Mesenchymal stem cell (in vitro differentiated cells and primary cell): ENCODE data around the gene CEP85L.

Experiments
- DNase-seq: peaks from one replicate; pipeline ENCODE4 v3.0.0-alpha.2; 2013
- H2AFZ ChIP-seq: one replicate; pipeline ENCODE4 v1.6.1; 2013; ENCODE audit warnings: low read depth, mild to moderate bottlenecking, control low read depth, inconsistent platforms, low read length, moderate library complexity
- H2AK5ac ChIP-seq: 2 replicates; pipeline ENCODE4 v1.6.1; 2013; ENCODE audit warnings: low read length, moderate library complexity, mild to moderate bottlenecking, inconsistent platforms; ENCODE audit not compliant: severe bottlenecking
- H2BK120ac ChIP-seq: one replicate; pipeline ENCODE4 v1.6.1; 2013; ENCODE audit warnings: low read depth, mild to moderate bottlenecking, inconsistent platforms, low read length, moderate library complexity
- H2BK12ac ChIP-seq, 2 experiments: one replicate each; pipeline ENCODE4 v1.6.1; 2013; ENCODE audit warnings: inconsistent platforms in 2 of 2, low read length in 2 of 2, mild to moderate bottlenecking in 2 of 2, moderate library complexity in 2 of 2, control low read depth in 1 of 2
- H2BK15ac ChIP-seq: one replicate; pipeline ENCODE4 v1.6.1; 2013; ENCODE audit warnings: mild to moderate bottlenecking, low read depth, inconsistent platforms; ENCODE audit not compliant: poor library complexity, severe bottlenecking
- H2BK5ac ChIP-seq: 2 replicates; pipeline ENCODE4 v1.6.1; 2013; ENCODE audit warnings: low read depth, mild to moderate bottlenecking, low read length, control low read depth, inconsistent platforms; ENCODE audit not compliant: poor library complexity, severe bottlenecking
- H3K14ac ChIP-seq, 2 experiments: one replicate each; pipeline ENCODE4 v1.6.1; 2013; ENCODE audit warnings: inconsistent platforms in 2 of 2, low read length in 2 of 2, control low read depth in 1 of 2, mild to moderate bottlenecking in 1 of 2, moderate library complexity in 1 of 2
- H3K18ac ChIP-seq, 2 experiments: one replicate each; pipeline ENCODE4 v1.6.1; 2013; ENCODE audit warnings: inconsistent platforms in 2 of 2, low read length in 2 of 2, control low read depth in 1 of 2, low read depth in 1 of 2, mild to moderate bottlenecking in 1 of 2
- H3K23ac ChIP-seq, 2 experiments: one replicate each; pipeline ENCODE4 v1.6.1; 2013; ENCODE audit warnings: inconsistent platforms in 2 of 2, low read length in 2 of 2, mild to moderate bottlenecking in 2 of 2, moderate library complexity in 2 of 2, control low read depth in 1 of 2
- H3K27ac ChIP-seq: 2 replicates; pipeline ENCODE4 v1.5.1; 2013; ENCODE audit warnings: mild to moderate bottlenecking, moderate library complexity, low read length, control low read depth, inconsistent platforms; ENCODE audit not compliant: poor library complexity, severe bottlenecking
- H3K27me3 ChIP-seq, 2 experiments: 2 replicates each; pipeline versions ENCODE4 v1.6.1 to v1.7.0; 2013; ENCODE audit warnings: low read length in 2 of 2, mild to moderate bottlenecking in 2 of 2, moderate library complexity in 2 of 2, control low read depth in 1 of 2, inconsistent platforms in 1 of 2; ENCODE audit not compliant: control insufficient read depth in 1 of 2, insufficient read depth in 1 of 2
- H3K36me3 ChIP-seq, 2 experiments: 2 replicates each; pipeline versions ENCODE4 v1.6.1 to v1.7.0; 2013; ENCODE audit warnings: low read length in 2 of 2, control low read depth in 1 of 2, inconsistent platforms in 1 of 2, low read depth in 1 of 2, mild to moderate bottlenecking in 1 of 2; ENCODE audit not compliant: insufficient read depth in 2 of 2, control insufficient read depth in 1 of 2
- H3K4ac ChIP-seq, 2 experiments: one replicate each; pipeline ENCODE4 v1.6.1; 2013; ENCODE audit warnings: inconsistent platforms in 2 of 2, low read length in 2 of 2, mild to moderate bottlenecking in 2 of 2, moderate library complexity in 2 of 2, control low read depth in 1 of 2, low read depth in 1 of 2
- H3K4me1 ChIP-seq: 2 replicates; pipeline ENCODE4 v1.6.1; 2013; ENCODE audit warnings: low read depth, low read length, control low read depth; ENCODE audit not compliant: control insufficient read depth, insufficient read depth
- H3K4me2 ChIP-seq: 2 replicates; pipeline ENCODE4 v1.6.1; 2013; ENCODE audit warnings: low read length, mild to moderate bottlenecking, inconsistent platforms; ENCODE audit not compliant: poor library complexity, severe bottlenecking
- H3K4me3 ChIP-seq, 2 experiments: 2 replicates each; pipeline versions ENCODE4 v1.5.1 to v1.7.0; 2013; ENCODE audit warnings: low read length in 2 of 2, mild to moderate bottlenecking in 2 of 2, control low read depth in 1 of 2, low read depth in 1 of 2; ENCODE audit not compliant: insufficient read depth in 1 of 2
- H3K79me1 ChIP-seq: replicated peaks from 2 replicates; pipeline ENCODE4 v1.6.1; 2013; ENCODE audit warnings: mild to moderate bottlenecking, control low read depth, low read length, inconsistent platforms; ENCODE audit not compliant: poor library complexity, severe bottlenecking
- H3K9ac ChIP-seq: 2 replicates; pipeline ENCODE4 v1.7.0; 2013; ENCODE audit warnings: mild to moderate bottlenecking, low read length, moderate library complexity
- H3K9me3 ChIP-seq: 2 replicates; pipeline ENCODE4 v1.7.0; 2013; ENCODE audit warnings: mild to moderate bottlenecking, low read length; ENCODE audit not compliant: control insufficient read depth
- H4K8ac ChIP-seq: one replicate; pipeline ENCODE4 v1.6.1; 2013; ENCODE audit warnings: inconsistent platforms, mild to moderate bottlenecking, low read length, moderate library complexity
- H4K91ac ChIP-seq: one replicate; pipeline ENCODE4 v1.6.1; 2013; ENCODE audit warnings: mild to moderate bottlenecking, low read length, inconsistent platforms
- WGBS: methylation state at CpG from one replicate; pipeline ENCODE4 v1.1.7; 2013; ENCODE audit warnings: mixed read lengths; 5-methylcytosine and 5-hydroxymethylcytosine counted together

Gene CEP85L

DNA sequence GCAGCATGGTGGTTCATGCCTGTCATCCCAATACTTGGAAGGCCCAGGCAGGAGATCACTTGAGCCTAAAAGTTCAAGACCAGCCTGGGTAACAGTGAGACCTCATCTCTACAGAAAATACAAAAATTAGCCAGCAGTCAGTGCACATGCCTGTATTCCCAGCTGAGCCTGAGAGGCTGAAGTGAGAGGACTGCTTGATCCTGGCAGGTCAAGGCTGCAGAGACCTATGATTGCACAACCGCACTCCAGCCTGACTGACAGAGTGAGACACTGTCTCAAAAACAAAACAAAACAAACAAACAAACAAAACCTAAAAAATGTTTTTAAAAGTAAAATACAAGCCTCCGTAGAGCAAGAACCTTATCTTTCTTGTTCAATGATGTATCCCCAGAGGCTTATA lies 6.0 kb downstream of the CEP85L start:
- peak overlapping the region in 1 of 2 experiments; percentile 21 for H3K18ac ChIP-seq
- no peaks in the 10 kb centered on the region for H3K4me1 ChIP-seq
- no peak overlapping the region for H2AK5ac ChIP-seq
- H2BK120ac ChIP-seq: no peak overlapping the region
- H2BK15ac ChIP-seq: no peak overlapping the region
- no peak overlapping the region for H3K9ac ChIP-seq
- no peak overlapping the region for H3K27ac ChIP-seq
- H2AFZ ChIP-seq: no peak overlapping the region
- peak; percentile 26 for DNase-seq
- H3K23ac ChIP-seq: no peak overlapping the region
- WGBS: 85% methylated on average over 2 of the region's 2 CpGs
- no peak overlapping the region for H3K14ac ChIP-seq
- no peaks in the 10 kb centered on the region for H3K9me3 ChIP-seq
- H3K4ac ChIP-seq: peak overlapping the region in 1 of 2 experiments; percentile 81
- H4K8ac ChIP-seq: no peak overlapping the region
- H3K27me3 ChIP-seq: no peaks in the 10 kb centered on the region
- no peak overlapping the region for H3K4me3 ChIP-seq
- no peaks in the 10 kb centered on the region for H3K36me3 ChIP-seq
- H3K4me2 ChIP-seq: no peak overlapping the region
- peaks cover 11% of the 10 kb centered on the region for H3K79me1 ChIP-seq
- H2BK5ac ChIP-seq: no peak overlapping the region
- no peak overlapping the region for H4K91ac ChIP-seq
- peak overlapping the region in 1 of 2 experiments; percentile 39 for H2BK12ac ChIP-seq

DNA sequence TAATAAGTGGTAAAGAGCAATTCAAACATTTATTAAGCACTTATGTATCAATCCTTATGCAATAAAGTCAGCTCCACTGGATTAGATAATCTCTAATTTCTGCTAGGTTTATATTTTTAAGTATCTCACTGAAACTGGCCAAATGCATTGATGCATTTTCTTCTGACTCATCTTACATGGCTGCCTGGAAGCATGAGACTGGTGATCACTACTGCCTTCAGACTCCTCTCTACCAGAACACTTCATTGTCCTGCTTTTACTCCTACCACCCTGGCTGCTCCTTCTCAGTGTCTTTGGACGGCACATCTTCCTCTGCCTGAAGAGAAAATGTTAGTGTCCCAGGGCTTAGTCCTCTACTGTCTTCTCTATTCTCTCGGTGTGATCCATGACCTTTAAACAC lies 7.4 kb downstream of the CEP85L start:
- no peak overlapping the region for H2BK15ac ChIP-seq
- DNase-seq: peak; percentile 38
- no peak overlapping the region for H3K4me2 ChIP-seq
- H3K14ac ChIP-seq: no peak overlapping the region
- no peaks in the 10 kb centered on the region for H3K27me3 ChIP-seq
- WGBS: 80% methylated on average over 2 of the region's 2 CpGs
- H3K36me3 ChIP-seq: no peaks in the 10 kb centered on the region
- H3K4me1 ChIP-seq: no peaks in the 10 kb centered on the region
- H4K8ac ChIP-seq: peak overlapping the region; percentile 30
- no peak overlapping the region for H3K4me3 ChIP-seq
- no peak overlapping the region for H2BK12ac ChIP-seq
- no peaks in the 10 kb centered on the region for H3K9me3 ChIP-seq
- no peak overlapping the region for H3K27ac ChIP-seq
- no peak overlapping the region for H3K4ac ChIP-seq
- H3K23ac ChIP-seq: no peak overlapping the region
- no peak overlapping the region for H4K91ac ChIP-seq
- no peak overlapping the region for H2AK5ac ChIP-seq
- H2BK5ac ChIP-seq: no peak overlapping the region
- no peak overlapping the region for H2AFZ ChIP-seq
- no peak overlapping the region for H3K18ac ChIP-seq
- peaks cover 12% of the 10 kb centered on the region for H3K79me1 ChIP-seq
- peak overlapping the region; percentile 30 for H3K9ac ChIP-seq
- H2BK120ac ChIP-seq: no peak overlapping the region

DNA sequence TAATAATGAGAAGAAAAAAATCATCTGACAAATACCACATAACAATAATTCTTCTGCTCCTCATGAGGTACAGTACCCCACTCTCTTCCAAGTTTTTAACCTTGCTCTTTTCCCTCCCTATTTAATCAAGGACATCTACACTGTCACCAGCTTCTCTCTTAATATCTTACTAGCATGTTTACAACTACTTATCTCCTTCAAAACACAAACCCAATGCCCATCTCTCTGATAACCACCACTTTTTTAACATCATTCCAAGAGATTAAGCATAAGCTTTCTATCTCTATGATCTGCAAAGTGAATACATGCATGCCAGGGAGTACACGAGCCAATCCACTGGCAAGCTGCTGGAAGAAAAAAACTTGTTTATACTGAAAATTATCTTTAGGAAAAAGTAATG lies 10.3 kb downstream of the CEP85L start:
- H2BK5ac ChIP-seq: no peak overlapping the region
- H3K4me3 ChIP-seq: no peak overlapping the region
- no peaks in the 10 kb centered on the region for H3K27me3 ChIP-seq
- H3K4me2 ChIP-seq: no peak overlapping the region
- no peaks in the 10 kb centered on the region for H3K36me3 ChIP-seq
- H3K23ac ChIP-seq: no peak overlapping the region
- no peak overlapping the region for H3K27ac ChIP-seq
- H3K14ac ChIP-seq: no peak overlapping the region
- no CpG with 5 or more reads among the region's 1 CpG for WGBS
- no peak overlapping the region for H3K4ac ChIP-seq
- H2BK15ac ChIP-seq: no peak overlapping the region
- H3K79me1 ChIP-seq: peaks cover 17% of the 10 kb centered on the region
- H3K9me3 ChIP-seq: no peaks in the 10 kb centered on the region
- no peak overlapping the region for H2AK5ac ChIP-seq
- H2AFZ ChIP-seq: no peak overlapping the region
- H3K18ac ChIP-seq: no peak overlapping the region
- H4K91ac ChIP-seq: no peak overlapping the region
- H2BK120ac ChIP-seq: no peak overlapping the region
- no peak overlapping the region for H2BK12ac ChIP-seq
- H4K8ac ChIP-seq: no peak overlapping the region
- no peak for DNase-seq
- no peaks in the 10 kb centered on the region for H3K4me1 ChIP-seq
- H3K9ac ChIP-seq: no peak overlapping the region

DNA sequence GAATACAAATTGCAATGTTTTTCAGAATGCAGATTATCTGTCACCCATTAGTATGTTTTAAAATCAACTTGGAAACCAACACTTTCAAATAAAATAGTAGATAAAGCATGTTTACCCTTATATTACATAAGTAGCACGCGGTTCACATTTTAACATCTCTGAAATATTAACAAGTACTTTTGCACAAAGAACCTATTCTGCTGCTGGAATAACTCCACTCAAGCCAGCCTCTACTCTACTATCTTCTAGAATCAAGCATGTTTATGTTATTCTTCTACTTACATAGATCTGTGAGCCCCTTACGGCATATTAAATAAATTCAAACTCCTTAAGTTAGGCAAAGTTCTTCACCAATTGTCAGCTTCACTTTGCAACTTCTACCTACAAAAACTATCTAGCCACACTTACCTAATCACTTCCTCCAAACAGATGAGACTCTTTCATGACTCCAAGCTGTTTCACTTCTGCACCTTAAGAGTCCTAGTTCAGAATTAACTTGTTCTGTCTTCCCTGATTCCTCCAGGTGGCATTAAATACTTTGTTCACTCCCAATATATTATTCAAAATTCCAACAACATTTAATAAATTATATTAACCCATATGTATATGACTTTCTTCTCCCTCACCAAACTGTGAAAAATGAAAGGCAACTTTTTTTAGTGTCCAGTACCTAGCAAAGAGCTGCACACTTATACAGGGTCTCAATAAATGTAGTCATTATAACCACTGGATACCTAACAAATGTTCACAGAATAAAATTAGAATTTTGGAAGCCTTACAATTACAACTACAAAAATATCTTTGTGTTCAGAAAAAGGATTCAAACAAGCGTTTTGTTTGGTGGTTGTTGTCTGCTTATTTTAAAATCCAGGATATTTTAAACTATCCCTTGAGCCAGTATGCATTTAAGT lies 12.1 kb downstream of the CEP85L start:
- H3K4me2 ChIP-seq: no peak overlapping the region
- no peak overlapping the region for H2BK5ac ChIP-seq
- no peak overlapping the region for H3K4ac ChIP-seq
- H3K27me3 ChIP-seq: no peaks in the 10 kb centered on the region
- no peak overlapping the region for H3K23ac ChIP-seq
- H3K36me3 ChIP-seq: no peaks in the 10 kb centered on the region
- H3K9ac ChIP-seq: no peak overlapping the region
- peaks cover 12% of the 10 kb centered on the region for H3K79me1 ChIP-seq
- H2BK12ac ChIP-seq: no peak overlapping the region
- H2AFZ ChIP-seq: no peak overlapping the region
- no peak overlapping the region for H4K91ac ChIP-seq
- no peak overlapping the region for H2BK120ac ChIP-seq
- 86% methylated on average over 3 of the region's 4 CpGs for WGBS
- no peaks in the 10 kb centered on the region for H3K4me1 ChIP-seq
- no peak overlapping the region for H2BK15ac ChIP-seq
- H3K4me3 ChIP-seq: no peak overlapping the region
- no peak overlapping the region for H3K27ac ChIP-seq
- peak; percentile 9 for DNase-seq
- H4K8ac ChIP-seq: no peak overlapping the region
- H3K14ac ChIP-seq: no peak overlapping the region
- no peaks in the 10 kb centered on the region for H3K9me3 ChIP-seq
- no peak overlapping the region for H2AK5ac ChIP-seq
- H3K18ac ChIP-seq: no peak overlapping the region
